IPS-15b (cell line): Measurements from ENCODE around the gene PRDM2.

ENCODE experiments used
- H3K27me3 ChIP-seq: one replicate; pipeline ENCODE4 v1.6.1; 2013; ENCODE audit warnings: low read length; ENCODE audit not compliant: control insufficient read depth, insufficient read depth
- H3K36me3 ChIP-seq: one replicate; pipeline ENCODE4 v1.6.1; 2013; ENCODE audit warnings: low read length; ENCODE audit not compliant: control insufficient read depth, insufficient read depth
- H3K4me1 ChIP-seq: one replicate; pipeline ENCODE4 v1.6.1; 2013; ENCODE audit warnings: mild to moderate bottlenecking, low read length; ENCODE audit not compliant: control insufficient read depth, insufficient read depth
- H3K4me3 ChIP-seq: one replicate; pipeline ENCODE4 v1.5.1; 2013; ENCODE audit warnings: low read depth, low read length
- H3K9ac ChIP-seq: one replicate; pipeline ENCODE4 v1.6.1; 2013; ENCODE audit warnings: low read depth, mild to moderate bottlenecking, low read length
- H3K9me3 ChIP-seq: one replicate; pipeline ENCODE4 v1.6.1; 2013; ENCODE audit warnings: mild to moderate bottlenecking, low read length; ENCODE audit not compliant: control insufficient read depth, insufficient read depth

The PRDM2 gene

GRCh38 chr1:13788795-13789194, 88.8 kb downstream of the PRDM2 start:
- no peaks in the 10 kb centered on the region for H3K36me3 ChIP-seq

GRCh38 chr1:13790290-13791030, 90.5 kb downstream of the PRDM2 start:
- no peaks in the 10 kb centered on the region for H3K27me3 ChIP-seq
- H3K4me1 ChIP-seq: no peaks in the 10 kb centered on the region
- H3K36me3 ChIP-seq: no peaks in the 10 kb centered on the region

More at GRCh38 chr1:13788795-13789194, 88.8 kb downstream of the PRDM2 start:
- H3K27me3 ChIP-seq: no peaks in the 10 kb centered on the region
- H3K9me3 ChIP-seq: no peaks in the 10 kb centered on the region
- H3K4me1 ChIP-seq: no peaks in the 10 kb centered on the region
- no peak overlapping the region for H3K9ac ChIP-seq
- H3K4me3 ChIP-seq: no peak overlapping the region

GRCh38 chr1:13792419-13792818, 92.4 kb downstream of the PRDM2 start:
- Histone ChIP-seq H3K9me3 (no peaks in the 10 kb centered on the region), H3K4me1 (no peaks in the 10 kb centered on the region), H3K27me3 (no peaks in the 10 kb centered on the region), H3K9ac (no peak overlapping the region), H3K4me3 (no peak overlapping the region), H3K36me3 (no peaks in the 10 kb centered on the region)

More at GRCh38 chr1:13790290-13791030, 90.5 kb downstream of the PRDM2 start:
- H3K9ac ChIP-seq: no peak overlapping the region
- no peaks in the 10 kb centered on the region for H3K9me3 ChIP-seq
- H3K4me3 ChIP-seq: no peak overlapping the region

GRCh38 chr1:13793088-13793730, 93.2 kb downstream of the PRDM2 start:
- no peaks in the 10 kb centered on the region for H3K27me3 ChIP-seq
- H3K9me3 ChIP-seq: no peaks in the 10 kb centered on the region
- H3K36me3 ChIP-seq: no peaks in the 10 kb centered on the region
- H3K9ac ChIP-seq: no peak overlapping the region
- peaks cover 2% of the 10 kb centered on the region for H3K4me1 ChIP-seq
- no peak overlapping the region for H3K4me3 ChIP-seq

GRCh38 chr1:13794231-13795187, 94.5 kb downstream of the PRDM2 start:
- no peak overlapping the region for H3K4me3 ChIP-seq
- no peaks in the 10 kb centered on the region for H3K9me3 ChIP-seq
- no peaks in the 10 kb centered on the region for H3K36me3 ChIP-seq
- no peak overlapping the region for H3K9ac ChIP-seq
- peaks cover 7% of the 10 kb centered on the region for H3K4me1 ChIP-seq
- no peaks in the 10 kb centered on the region for H3K27me3 ChIP-seq

- Histone ChIP-seq H3K27me3 (no peaks in the 10 kb centered on the region), H3K4me3 (no peak overlapping the region), H3K36me3 (no peaks in the 10 kb centered on the region), H3K4me1 (peaks cover 7% of the 10 kb centered on the region), H3K9me3 (no peaks in the 10 kb centered on the region), H3K9ac (no peak overlapping the region)
Observed at GRCh38 chr1:13797397-13797796, 97.4 kb downstream of the PRDM2 start.

- Histone ChIP-seq H3K4me1 (peaks cover 7% of the 10 kb centered on the region), H3K4me3 (no peak overlapping the region), H3K9me3 (no peaks in the 10 kb centered on the region), H3K27me3 (no peaks in the 10 kb centered on the region), H3K9ac (no peak overlapping the region), H3K36me3 (no peaks in the 10 kb centered on the region)
Observed at GRCh38 chr1:13798120-13798519, 98.1 kb downstream of the PRDM2 start.

GRCh38 chr1:13799502-13800283, 99.7 kb downstream of the PRDM2 start:
- H3K9me3 ChIP-seq: no peaks in the 10 kb centered on the region
- H3K4me1 ChIP-seq: peaks cover 7% of the 10 kb centered on the region
- H3K27me3 ChIP-seq: no peaks in the 10 kb centered on the region
- no peak overlapping the region for H3K9ac ChIP-seq
- H3K4me3 ChIP-seq: no peak overlapping the region
- H3K36me3 ChIP-seq: no peaks in the 10 kb centered on the region

- H3K9ac ChIP-seq: no peak overlapping the region
- H3K4me1 ChIP-seq: peaks cover 7% of the 10 kb centered on the region
- H3K36me3 ChIP-seq: no peaks in the 10 kb centered on the region
- no peaks in the 10 kb centered on the region for H3K27me3 ChIP-seq
- H3K4me3 ChIP-seq: no peak overlapping the region
- no peaks in the 10 kb centered on the region for H3K9me3 ChIP-seq
Observed at GRCh38 chr1:13801232-13801631, 101.2 kb downstream of the PRDM2 start.

- Histone ChIP-seq H3K9ac (no peak overlapping the region), H3K36me3 (no peaks in the 10 kb centered on the region), H3K4me1 (peaks cover 7% of the 10 kb centered on the region), H3K9me3 (no peaks in the 10 kb centered on the region), H3K27me3 (no peaks in the 10 kb centered on the region), H3K4me3 (no peak overlapping the region)
Observed at GRCh38 chr1:13801655-13802486, 101.9 kb downstream of the PRDM2 start.
